IMR-90 (cell line): ENCODE results near the gene CEBPA. TPM values are rescaled to one million over a fixed set of nuclear protein-coding genes. Genes with fewer than 3 reads are reported as not detected.
"Not testable (repeated sequence)": the region's sequence is repeated elsewhere in the genome, so short reads cannot be mapped to it uniquely, and the experiment has no call there.

ENCODE experiments used
- ATAC-seq: fragments of 200-7000 bp; cut with Tn5 transposase; 2 replicates; pipeline ENCODE4 v1.9.1; 2020; ENCODE audit warnings: low read depth, mild to moderate bottlenecking, moderate library complexity
- BruUV-seq: library from RNA; stranded (reverse); fragments of 400-500 nt; replicated peaks from 2 replicates; lab custom pipeline; 2021; lab: Mats Ljungman, UMichigan
- CTCF ChIA-PET: fragments of 300-600 bp; formaldehyde crosslinking; extraction: SDS; loops from one replicate; lab custom pipeline; 2021; ENCODE audit warnings: antibody characterized with exemption; lab: Yijun Ruan, JAX
- POLR2A ChIA-PET: fragments of 300-600 bp; sonication (Branson Sonifier 250); formaldehyde crosslinking; loops from one replicate; lab custom pipeline; 2022; ENCODE audit warnings: antibody characterized with exemption; ENCODE audit not compliant: unreplicated experiment; lab: Charles Lee
- DNase-seq: peaks from one replicate; pipeline ENCODE4 v3.0.0; 2013
- H2AFZ ChIP-seq: replicated peaks from 2 replicates; pipeline ENCODE3; 2013; ENCODE audit warnings: low read length, mild to moderate bottlenecking; ENCODE audit not compliant: poor library complexity
- H2AK5ac ChIP-seq: 2 replicates; pipeline ENCODE4 v1.6.1; 2013; ENCODE audit warnings: low read depth, low read length, inconsistent platforms
- H2AK9ac ChIP-seq: replicated peaks from 2 replicates; pipeline ENCODE3; 2013; ENCODE audit warnings: mild to moderate bottlenecking, low read depth, low read length, moderate library complexity; ENCODE audit not compliant: poor library complexity
- H2BK120ac ChIP-seq: 2 replicates; pipeline ENCODE4 v1.6.1; 2013; ENCODE audit warnings: low read depth, low read length, inconsistent platforms
- H2BK15ac ChIP-seq: 3 replicates; pipeline ENCODE4 v1.6.1; 2013; ENCODE audit warnings: low read depth, low read length, inconsistent platforms
- H2BK20ac ChIP-seq: 2 replicates; pipeline ENCODE4 v1.6.1; 2013; ENCODE audit warnings: low read depth, mild to moderate bottlenecking, inconsistent platforms, low read length, moderate library complexity
- H2BK5ac ChIP-seq: 2 replicates; pipeline ENCODE4 v1.6.1; 2013; ENCODE audit warnings: mild to moderate bottlenecking, low read depth, low read length, inconsistent platforms; ENCODE audit not compliant: poor library complexity, severe bottlenecking
- H3K14ac ChIP-seq: replicated peaks from 2 replicates; pipeline ENCODE4 v1.6.1; 2013; ENCODE audit warnings: low read depth, low read length, inconsistent platforms
- H3K18ac ChIP-seq: 2 replicates; pipeline ENCODE4 v1.6.1; 2013; ENCODE audit warnings: low read depth, low read length, control low read depth
- H3K23ac ChIP-seq: 2 replicates; pipeline ENCODE4 v1.6.1; 2013; ENCODE audit warnings: low read depth, low read length, inconsistent platforms
- H3K27ac ChIP-seq: 2 replicates; pipeline ENCODE4 v1.5.1; 2013; ENCODE audit warnings: mild to moderate bottlenecking, control low read depth, low read length; ENCODE audit not compliant: insufficient read depth
- H3K27me3 ChIP-seq: 2 replicates; pipeline ENCODE4 v1.6.1; 2013; ENCODE audit warnings: low read length; ENCODE audit not compliant: control insufficient read depth, insufficient read depth
- H3K36me3 ChIP-seq: 2 replicates; pipeline ENCODE4 v1.6.1; 2013; ENCODE audit warnings: low read length, mixed read lengths; ENCODE audit not compliant: control insufficient read depth, insufficient read depth
- H3K4ac ChIP-seq: 2 replicates; pipeline ENCODE4 v1.6.1; 2013; ENCODE audit warnings: low read depth, low read length, inconsistent platforms
- H3K4me1 ChIP-seq: 2 replicates; pipeline ENCODE4 v1.6.1; 2013; ENCODE audit warnings: low read length, mixed read lengths; ENCODE audit not compliant: control insufficient read depth, insufficient read depth
- H3K4me2 ChIP-seq: 2 replicates; pipeline ENCODE4 v1.6.1; 2013; ENCODE audit warnings: low read depth, mild to moderate bottlenecking, control low read depth, low read length, moderate library complexity
- H3K4me3 ChIP-seq: 2 replicates; pipeline ENCODE4 v1.5.1; 2013; ENCODE audit warnings: low read depth, mild to moderate bottlenecking, control low read depth, low read length, moderate library complexity; ENCODE audit not compliant: insufficient read depth
- H3K56ac ChIP-seq: 2 replicates; pipeline ENCODE4 v1.6.1; 2013; ENCODE audit warnings: low read length, inconsistent platforms; ENCODE audit not compliant: insufficient read depth; ENCODE audit errors: extremely low read depth
- H3K79me1 ChIP-seq, 2 experiments: 2 replicates each; pipeline ENCODE4 v1.6.1; 2013; ENCODE audit warnings: low read length in 2 of 2, inconsistent platforms in 1 of 2, low read depth in 1 of 2
- H3K9ac ChIP-seq: 2 replicates; pipeline ENCODE4 v1.6.1; 2013; ENCODE audit warnings: low read depth, low read length, control low read depth
- H3K9me1 ChIP-seq: 2 replicates; pipeline ENCODE4 v1.6.1; 2013; ENCODE audit warnings: low read length, inconsistent platforms; ENCODE audit not compliant: insufficient read depth
- H3K9me3 ChIP-seq: 2 replicates; pipeline ENCODE4 v1.6.1; 2013; ENCODE audit warnings: low read length; ENCODE audit not compliant: control insufficient read depth, insufficient read depth
- H4K20me1 ChIP-seq: 2 replicates; pipeline ENCODE4 v1.6.1; 2013; ENCODE audit warnings: low read length, inconsistent platforms; ENCODE audit not compliant: insufficient read depth
- H4K5ac ChIP-seq: 2 replicates; pipeline ENCODE4 v1.6.1; 2013; ENCODE audit warnings: mild to moderate bottlenecking, low read depth, low read length, control low read depth
- H4K8ac ChIP-seq, 2 experiments: 2 replicates each; pipeline ENCODE4 v1.6.1; 2013; ENCODE audit warnings: low read depth in 2 of 2, low read length in 2 of 2, control low read depth in 1 of 2, inconsistent platforms in 1 of 2
- H4K91ac ChIP-seq: 2 replicates; pipeline ENCODE4 v1.6.1; 2013; ENCODE audit warnings: low read depth, low read length, inconsistent platforms; ENCODE audit not compliant: insufficient read depth
- BHLHE40 ChIP-seq: fragments of 150-350 bp; IDR thresholded peaks from 2 replicates; pipeline ENCODE4 v1.6.1; 2016; ENCODE audit warnings: mild to moderate bottlenecking, low read depth, low read length
- CEBPB ChIP-seq: IDR thresholded peaks from 2 replicates; pipeline ENCODE4 v1.6.1; 2012; ENCODE audit warnings: low read depth, low read length, improper control_type of control experiment
- CHD1 ChIP-seq: IDR thresholded peaks from 2 replicates; pipeline ENCODE4 v1.6.1; 2012; ENCODE audit warnings: low read depth, low read length, improper control_type of control experiment
- RAD21 ChIP-seq: IDR thresholded peaks from 2 replicates; pipeline ENCODE4 v1.6.1; 2012; ENCODE audit warnings: low read length, improper control_type of control experiment
- RCOR1 ChIP-seq: IDR thresholded peaks from 2 replicates; pipeline ENCODE4 v1.6.1; 2012; ENCODE audit warnings: mild to moderate bottlenecking, low read length, improper control_type of control experiment; ENCODE audit not compliant: insufficient replicate concordance
- SMC3 ChIP-seq: fragments of 150-350 bp; IDR thresholded peaks from 2 replicates; pipeline ENCODE4 v1.6.1; 2016; ENCODE audit warnings: low read depth, mild to moderate bottlenecking, antibody characterized with exemption, low read length, moderate library complexity
- WGBS, 2 experiments: methylation state at CpG; one replicate each; pipeline versions ENCODE4 v1.1.5 to v1.1.7; 2013; ENCODE audit warnings: missing lambda C conversion rate in 2 of 2; ENCODE audit not compliant: insufficient read length in 1 of 2; ENCODE audit errors: extremely low coverage in 2 of 2; 5-methylcytosine and 5-hydroxymethylcytosine counted together
- dilution Hi-C: fragments of 300-500 bp; cut with HindIII; formaldehyde crosslinking; loops from one replicate; pipeline ENCODE4 v1.14.3; 2018; ENCODE audit warnings: low sequenced_read_pairs; ENCODE audit not compliant: unreplicated experiment
- in situ Hi-C: fragments of 300-500 bp; cut with MboI; formaldehyde crosslinking; loops from 3 replicates; pipeline ENCODE4 v1.14.3; 2019; ENCODE audit warnings: low sequenced_read_pairs, inconsistent platforms, mixed read lengths
- intact Hi-C: fragments of 100-400 bp; cut with micrococcal nuclease; formaldehyde crosslinking; loops from 2 replicates; pipeline ENCODE4 v1.10.0; 2022
- polyA plus RNA-seq, 3 experiments: library from polyadenylated mRNA; depleted of rRNA; stranded (reverse); fragments of >200 nt; gene quantifications; 2 replicates each; pipeline ENCODE4 v1.2.3, GENCODE V29; 2012; ENCODE audit warnings: low replicate concordance in 1 of 3
- total RNA-seq: library from RNA; depleted of rRNA; stranded (reverse); fragments of >200 nt; gene quantifications from 2 replicates; pipeline ENCODE4 v1.2.3, GENCODE V29; 2012

The CEBPA gene
- total and polyA plus RNA-seq, 2 of the 4 experiments (the other 2 are of a cell fraction), result under 0.01 to 0.09 TPM

DNA sequence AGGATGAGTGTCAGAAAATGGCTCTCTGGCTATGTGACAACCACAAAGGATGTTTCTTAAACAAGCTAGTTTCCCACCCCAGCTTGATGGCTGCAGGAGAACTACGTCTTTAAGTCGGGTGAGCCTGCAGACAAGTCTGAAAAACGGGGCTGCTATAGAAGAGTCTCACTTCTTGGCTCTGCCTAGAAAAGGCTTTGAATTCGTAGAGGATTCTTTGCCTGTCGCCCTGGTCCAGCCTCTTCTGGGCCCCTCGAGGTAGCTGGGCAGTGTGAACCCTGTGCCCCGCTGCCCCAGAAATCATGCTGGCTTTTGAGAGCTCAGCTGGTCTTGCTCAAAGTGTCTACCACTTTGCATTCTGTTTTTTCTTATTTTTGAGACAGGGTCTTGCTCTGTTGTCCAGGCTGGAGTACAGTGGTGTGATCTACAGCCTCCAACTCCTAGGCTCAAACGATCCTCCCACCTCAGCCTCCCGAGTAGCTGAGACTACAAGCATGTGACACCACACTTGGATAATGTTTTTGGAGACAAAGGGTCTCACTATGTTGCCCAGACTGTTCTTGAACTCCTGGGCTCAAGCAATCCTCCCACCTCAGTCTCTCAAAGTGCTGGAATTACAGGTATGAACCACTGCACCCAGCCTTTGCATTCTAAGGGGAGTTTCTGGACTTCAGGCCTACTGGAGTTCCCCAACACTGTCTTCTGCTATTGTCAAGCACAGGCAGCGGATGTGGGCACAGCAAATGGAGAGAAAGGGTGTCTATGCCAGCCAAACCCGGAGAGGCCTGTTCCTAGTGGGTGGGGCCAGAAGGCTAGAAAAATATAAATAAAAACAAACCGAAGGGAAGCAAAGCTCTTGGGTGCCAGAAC lies 6.5 kb downstream of the CEBPA start:
- BruUV-seq, result no TSS peak
- H3K4me2 ChIP-seq, result no peak overlapping the region
- H2BK20ac ChIP-seq, result no peak overlapping the region
- in situ Hi-C loops, result no loop called here
- H3K27me3 ChIP-seq, result peaks cover 58% of the 10 kb centered on the region
- no peak overlapping the region for H3K56ac ChIP-seq
- no peak overlapping the region for H3K9ac ChIP-seq
- CTCF ChIA-PET, result no interaction called here
- DNase-seq (no peak), ATAC-seq (no peak)
- 53% methylated on average over 7 of the region's 12 CpGs; no CpG with 5 or more reads in 1 of the 2 experiments for WGBS, 2 experiments
- no peak overlapping the region for H4K8ac ChIP-seq
- H4K91ac ChIP-seq, result no peak overlapping the region
- no peaks in the 10 kb centered on the region for H4K20me1 ChIP-seq
- H3K9me1 ChIP-seq, result no peaks in the 10 kb centered on the region
- intact Hi-C loops, result no loop called here
- no peak overlapping the region for H3K23ac ChIP-seq
- H2BK120ac ChIP-seq, result no peak overlapping the region
- no peaks in the 10 kb centered on the region for H3K36me3 ChIP-seq
- H3K9me3 ChIP-seq, result no peaks in the 10 kb centered on the region
- H3K4me1 ChIP-seq, result peaks cover 3% of the 10 kb centered on the region; the same call in 1 of the 2 replicates
- H2BK5ac ChIP-seq, result no peak overlapping the region
- H3K18ac ChIP-seq, result no peak overlapping the region
- dilution Hi-C loops, result no loop called here
- H3K4me3 ChIP-seq, result no peak overlapping the region
- H2AK9ac ChIP-seq, result no peak overlapping the region
- no peak for TF ChIP-seq SMC3
- TF ChIP-seq RAD21, result no peak
- no peak for TF ChIP-seq CEBPB
- no peak for TF ChIP-seq BHLHE40
- TF ChIP-seq RCOR1, result no peak
- no peak for TF ChIP-seq CHD1
- no peaks in the 10 kb centered on the region for H3K79me1 ChIP-seq
- H3K14ac ChIP-seq, result no peak overlapping the region
- H2BK15ac ChIP-seq, result no peak overlapping the region
- POLR2A ChIA-PET, result no interaction called here
- no peak overlapping the region for H3K4ac ChIP-seq
- no peak overlapping the region for H2AFZ ChIP-seq
- H3K27ac ChIP-seq, result no peak overlapping the region
- H2AK5ac ChIP-seq, result no peak overlapping the region
- no peak overlapping the region for H4K5ac ChIP-seq

DNA sequence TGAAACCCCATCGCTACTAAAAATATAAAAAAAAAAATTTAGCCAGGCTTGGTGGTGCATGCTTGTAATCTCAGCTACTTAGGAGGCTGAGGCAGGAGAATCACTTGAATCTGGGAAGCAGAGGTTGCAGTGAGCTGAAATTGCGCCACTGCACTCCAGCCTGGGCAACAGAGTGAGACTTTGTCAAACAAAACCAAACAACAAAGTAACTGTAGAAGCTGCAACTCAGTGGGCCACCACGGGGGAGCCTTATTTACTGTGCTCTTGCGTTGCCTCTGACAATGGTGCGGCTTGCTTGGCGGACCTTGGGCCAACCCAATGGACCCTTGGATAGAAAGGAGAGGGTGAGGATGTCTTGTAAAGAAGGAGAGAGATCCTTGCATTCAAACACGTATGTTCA lies 7.3 kb downstream of the CEBPA start:
- peaks cover 50% of the 10 kb centered on the region for H3K27me3 ChIP-seq
- H3K18ac ChIP-seq, H3K9me1 ChIP-seq, H2BK15ac ChIP-seq, H3K79me1 ChIP-seq, H2BK5ac ChIP-seq, H3K14ac ChIP-seq, H4K8ac ChIP-seq, H2BK120ac ChIP-seq, H3K4me1 ChIP-seq, H2BK20ac ChIP-seq, H3K9ac ChIP-seq, H4K5ac ChIP-seq, H3K56ac ChIP-seq, H3K4me3 ChIP-seq, BruUV-seq, H2AK5ac ChIP-seq, H2AK9ac ChIP-seq, H4K20me1 ChIP-seq, H3K27ac ChIP-seq, H3K36me3 ChIP-seq, H3K4me2 ChIP-seq, H2AFZ ChIP-seq, H4K91ac ChIP-seq, ATAC-seq, dilution Hi-C loops, H3K4ac ChIP-seq, DNase-seq, CTCF ChIA-PET, intact Hi-C loops, in situ Hi-C loops, H3K23ac ChIP-seq, POLR2A ChIA-PET, H3K9me3 ChIP-seq: not testable (repeated sequence)
- WGBS, 2 experiments, result 90% methylated on average over 4 of the region's 7 CpGs; no CpG with 5 or more reads in 1 of the 2 experiments
